HG03095 (cell line): Measurements from ENCODE around the gene ATF6.

ENCODE experiments used
- ATAC-seq: cut with Tn5 transposase; IDR thresholded peaks from one replicate; pipeline ENCODE4 v1.9.1; 2021; ENCODE audit warnings: moderate library complexity; ENCODE audit not compliant: unreplicated experiment

The ATF6 gene

GRCh38 chr1:161932668-161933067 is 166.5 kb downstream of the ATF6 start:
- no peak for ATAC-seq

GRCh38 chr1:161933592-161934588 is 167.8 kb downstream of the ATF6 start:
- ATAC-seq, result no peak

- ATAC-seq, result no peak
These were observed 169.1 kb downstream of the ATF6 start for GRCh38 chr1:161935264-161935663.

- no peak for ATAC-seq
These were observed 170.7 kb downstream of the ATF6 start for GRCh38 chr1:161936786-161937185.

- no peak for ATAC-seq
These were observed 174.9 kb downstream of the ATF6 start for GRCh38 chr1:161940866-161941591.

- ATAC-seq, result no peak
These were observed 175.8 kb downstream of the ATF6 start for GRCh38 chr1:161941726-161942436.

GRCh38 chr1:161943737-161944136 is 177.6 kb downstream of the ATF6 start:
- no peak for ATAC-seq

- no peak for ATAC-seq
These were observed 178.3 kb downstream of the ATF6 start for GRCh38 chr1:161944381-161944780.

GRCh38 chr1:161945306-161946060 is 179.4 kb downstream of the ATF6 start:
- no peak for ATAC-seq

GRCh38 chr1:161946071-161946987 is 180.2 kb downstream of the ATF6 start:
- ATAC-seq, result no peak

- no peak for ATAC-seq
These were observed 182.3 kb downstream of the ATF6 start for GRCh38 chr1:161948435-161948834.

- ATAC-seq, result no peak
These were observed 183.4 kb downstream of the ATF6 start for GRCh38 chr1:161949548-161949947.

GRCh38 chr1:161950377-161950776 is 184.3 kb downstream of the ATF6 start:
- ATAC-seq, result no peak

- ATAC-seq, result no peak
These were observed 185.5 kb downstream of the ATF6 start for GRCh38 chr1:161951646-161952045.

GRCh38 chr1:161952607-161953172 is 186.6 kb downstream of the ATF6 start:
- ATAC-seq, result no peak

GRCh38 chr1:161953256-161953920 is 187.3 kb downstream of the ATF6 start:
- no peak for ATAC-seq

GRCh38 chr1:161954050-161954449 is 187.9 kb downstream of the ATF6 start:
- no peak for ATAC-seq

- ATAC-seq, result no peak
These were observed 188.3 kb downstream of the ATF6 start for GRCh38 chr1:161954466-161954865.

GRCh38 chr1:161955606-161956005 is 189.5 kb downstream of the ATF6 start:
- ATAC-seq, result no peak
